HG02840 (cell line): ENCODE measurements around the gene IL21R.
"Not testable (repeated sequence)": the region's sequence is repeated elsewhere in the genome, so short reads cannot be mapped to it uniquely, and the experiment has no call there.

Experiments
- ATAC-seq: cut with Tn5 transposase; IDR thresholded peaks from one replicate; pipeline ENCODE4 v1.9.1; 2021; ENCODE audit warnings: mild to moderate bottlenecking, moderate library complexity, moderate number of reproducible peaks; ENCODE audit not compliant: unreplicated experiment, low FRiP score

The IL21R gene

GRCh38 chr16:27374221-27374803 lies 27.7 kb upstream of the IL21R start:
- ATAC-seq: no peak

DNA sequence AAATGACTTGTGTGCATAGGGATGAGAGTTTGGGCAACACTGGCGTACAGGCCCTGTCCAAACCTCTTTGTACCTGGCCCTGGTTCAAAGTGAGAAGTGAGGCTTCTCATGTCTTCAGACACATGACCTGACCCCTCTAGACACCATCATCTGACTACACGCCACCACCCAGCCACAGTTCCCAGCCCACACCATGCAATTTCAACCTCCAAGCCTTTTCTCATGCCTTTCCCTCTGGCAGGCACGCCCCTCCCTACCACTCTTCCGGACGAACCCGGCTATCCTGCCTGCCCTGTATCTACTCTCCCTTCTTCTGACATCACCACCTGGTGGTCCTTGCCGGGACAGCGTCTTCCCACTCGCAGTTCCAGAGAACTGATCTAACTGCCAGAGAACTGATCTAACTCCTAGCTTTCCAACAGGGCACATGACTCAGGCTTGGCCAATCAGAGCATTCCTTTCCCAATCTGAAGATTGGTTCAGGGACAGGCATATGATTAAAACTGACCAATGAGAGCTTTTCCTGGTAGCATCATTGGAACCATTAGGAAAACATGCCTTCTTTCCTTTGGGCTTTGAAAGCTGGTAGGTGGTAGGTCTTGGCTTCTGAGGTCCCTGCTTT lies 27.1 kb upstream of the IL21R start:
- no peak for ATAC-seq

DNA sequence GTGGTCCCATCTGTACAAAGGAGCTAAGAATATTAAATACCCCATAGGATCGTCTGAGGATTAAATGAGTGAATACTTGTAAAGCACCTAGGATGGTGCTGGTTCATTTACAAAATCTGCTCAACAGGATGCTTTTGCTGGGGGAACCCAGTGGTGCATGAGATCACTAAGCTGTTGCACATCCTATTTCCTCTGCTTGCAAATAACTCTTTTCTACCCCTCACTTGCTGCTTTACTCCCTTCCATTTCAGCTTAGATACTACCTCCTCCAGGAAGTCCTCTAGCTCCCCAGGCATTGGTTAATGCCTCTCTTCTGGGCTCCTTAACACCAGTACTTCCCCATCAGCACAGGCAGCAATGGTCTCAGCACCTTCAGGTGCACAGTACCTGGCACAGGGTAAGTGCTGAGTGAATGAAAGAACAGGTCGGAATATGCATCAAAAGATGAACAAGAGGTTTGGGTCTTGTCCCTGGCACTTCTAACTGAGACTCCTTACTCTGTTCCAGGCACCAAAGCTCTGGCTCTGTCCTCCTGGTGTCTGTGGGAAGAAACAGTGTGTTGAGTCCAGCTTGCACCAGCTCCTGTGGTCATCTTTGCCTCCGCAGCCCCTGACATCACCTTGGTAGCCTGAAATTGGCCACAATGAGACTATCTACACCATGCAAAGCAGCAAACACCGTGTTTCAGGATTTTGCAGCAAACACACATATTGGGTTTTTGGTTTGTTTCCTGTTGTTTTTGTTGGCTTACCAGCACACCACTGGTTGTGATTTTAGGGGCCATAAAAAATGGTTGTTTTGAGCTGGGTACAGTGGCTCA lies 24.1 kb upstream of the IL21R start:
- ATAC-seq: no peak

- no peak for ATAC-seq
These were observed 23.0 kb upstream of the IL21R start for GRCh38 chr16:27378871-27379481.

DNA sequence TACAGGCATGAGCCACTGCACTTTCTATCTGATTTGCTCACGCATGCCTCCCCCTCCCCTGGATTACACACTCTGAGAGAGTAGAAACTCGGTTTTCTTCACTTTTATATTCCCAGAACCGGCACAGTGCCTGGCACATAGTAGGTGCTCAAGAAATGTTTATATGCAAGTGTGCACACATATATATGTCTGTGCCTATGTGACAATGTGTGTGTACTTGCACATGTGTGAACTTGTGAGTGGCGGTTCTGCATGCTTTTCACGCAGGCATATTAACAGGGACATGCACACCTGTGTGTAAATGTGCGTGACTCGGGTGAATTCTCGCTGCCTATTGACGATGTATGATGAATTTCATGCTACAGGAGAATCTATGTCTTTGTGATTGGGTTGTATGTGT lies 22.1 kb upstream of the IL21R start:
- ATAC-seq: no peak

DNA sequence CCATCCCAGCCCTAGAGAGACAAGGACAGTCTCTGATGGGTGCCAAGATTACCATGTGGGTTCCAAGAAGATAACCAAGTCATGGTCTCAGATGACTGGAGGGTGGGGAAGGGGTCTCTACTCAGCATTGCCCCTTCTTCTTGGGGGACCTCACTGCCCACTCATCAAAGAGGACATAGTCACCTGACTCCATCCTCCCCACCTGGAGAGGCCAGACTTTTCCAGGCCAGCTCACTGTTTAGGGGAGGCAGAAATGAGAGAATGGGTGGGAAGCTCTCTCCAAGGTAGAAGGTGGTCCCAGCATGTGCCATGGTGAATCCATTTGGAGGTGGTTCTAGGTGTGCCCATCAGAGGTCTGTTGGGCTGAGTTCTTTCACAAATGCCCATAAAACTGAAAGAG lies 20.7 kb upstream of the IL21R start:
- no peak for ATAC-seq

DNA sequence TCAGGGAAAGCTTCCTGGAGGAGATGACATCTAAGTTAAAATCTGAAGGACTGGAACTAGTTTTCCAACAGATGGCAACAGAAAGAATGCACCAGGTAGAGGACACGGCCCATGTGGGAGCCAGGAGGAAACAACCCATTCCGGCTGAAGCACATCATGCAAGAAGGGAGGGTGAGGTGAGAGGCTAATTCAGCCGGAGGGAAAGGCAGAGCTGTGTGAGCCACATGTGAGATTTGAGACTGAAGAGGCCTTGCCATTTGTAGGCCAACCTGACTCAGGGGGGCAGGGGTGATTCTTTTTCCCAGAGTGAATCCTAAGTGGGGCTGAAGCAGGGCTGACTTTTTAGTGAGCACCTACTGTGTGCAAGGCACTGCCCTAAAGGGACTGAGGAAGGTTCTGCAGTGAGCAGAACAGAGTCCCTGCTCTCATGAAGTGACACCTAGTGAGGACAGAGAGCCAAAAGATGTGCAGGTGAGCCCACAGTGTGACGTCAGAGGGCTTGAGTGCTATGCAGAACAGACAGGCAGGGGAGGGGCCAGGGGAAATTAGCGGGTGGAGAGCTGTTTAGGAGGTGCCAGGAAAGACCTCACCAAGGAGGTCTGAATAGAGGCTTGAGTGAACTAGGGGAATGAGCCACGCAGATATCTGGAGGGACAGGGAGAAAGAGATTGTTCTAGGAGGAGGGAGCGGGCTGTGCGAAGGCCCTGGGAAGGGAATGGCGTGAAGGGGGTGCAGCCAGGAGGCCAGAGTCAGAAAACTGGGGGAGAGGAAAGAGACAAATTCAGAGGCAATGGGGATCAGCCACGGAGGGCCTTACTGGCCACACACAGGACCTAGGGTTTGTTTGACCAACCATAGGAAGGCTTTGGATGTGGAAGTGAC lies 19.8 kb upstream of the IL21R start:
- ATAC-seq: no peak

DNA sequence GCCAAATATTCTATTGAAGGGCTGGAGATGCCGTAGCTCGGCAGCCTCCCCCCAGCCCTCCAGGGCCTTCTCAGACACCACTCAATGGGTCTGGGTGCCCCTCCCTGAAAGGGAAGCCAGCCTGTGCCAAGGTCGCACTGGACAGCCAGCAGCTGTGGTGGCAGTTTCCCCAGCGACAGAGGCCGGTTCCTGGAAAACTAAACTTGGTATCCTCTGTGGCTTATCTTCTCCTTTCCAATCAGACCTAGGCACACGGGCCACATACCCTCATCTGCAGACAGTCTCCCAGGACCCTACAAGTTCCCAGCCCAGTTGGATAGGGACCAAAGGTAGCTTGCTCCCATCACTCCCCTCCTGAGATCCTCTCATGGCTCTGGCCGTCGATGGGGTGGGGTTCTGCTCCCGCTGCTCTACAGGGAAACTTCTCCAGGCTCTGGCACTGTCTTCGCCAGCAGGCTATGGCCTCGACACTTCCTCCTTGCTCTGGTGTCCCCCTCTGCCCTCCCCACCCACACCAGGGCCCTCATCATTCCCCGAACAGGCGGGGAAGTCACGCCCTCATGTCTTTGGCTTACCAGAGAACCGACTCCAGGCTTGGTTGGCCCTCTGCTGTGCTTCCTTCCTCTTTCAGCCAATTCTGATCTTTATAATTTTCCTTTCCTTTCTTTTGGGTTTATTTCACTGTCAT lies 18.3 kb upstream of the IL21R start:
- ATAC-seq: no peak

DNA sequence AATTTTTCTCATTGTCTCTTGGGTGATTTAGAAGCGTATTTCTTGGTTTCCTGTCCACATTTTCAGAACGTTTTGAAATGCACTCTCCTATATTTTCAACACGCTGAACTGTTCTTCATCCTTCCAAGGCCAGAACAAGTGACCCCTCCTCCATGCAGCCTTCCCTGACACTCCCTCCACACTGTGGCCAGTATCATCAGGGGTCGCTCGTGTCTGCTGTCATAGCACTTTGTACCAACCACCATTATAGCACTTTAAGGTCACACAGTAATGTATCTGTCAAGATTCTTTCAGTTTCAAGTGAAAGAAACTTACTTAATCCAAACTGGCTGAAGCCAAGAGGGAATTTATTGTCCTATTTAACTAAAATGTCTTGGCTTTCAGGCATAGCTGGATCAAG lies 17.5 kb upstream of the IL21R start:
- no peak for ATAC-seq

DNA sequence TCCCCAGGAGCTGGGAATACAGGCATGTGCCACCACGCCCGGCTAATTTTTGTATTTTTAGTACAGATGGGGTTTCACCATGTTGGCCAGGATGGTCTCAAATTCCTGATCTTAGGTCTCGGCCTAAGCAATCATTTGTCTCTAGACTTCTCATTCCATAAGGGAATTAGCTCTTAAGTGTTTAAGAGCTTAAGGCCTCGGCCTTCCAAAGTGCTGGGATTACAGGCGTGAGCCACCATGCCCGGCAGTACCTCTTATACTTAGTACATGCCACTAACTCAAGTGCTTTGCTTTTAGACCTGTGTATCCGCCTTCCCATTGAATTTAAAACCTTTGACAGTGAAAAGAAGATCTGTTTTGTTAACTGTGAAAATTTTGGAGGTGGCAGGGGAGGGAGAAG lies 16.6 kb upstream of the IL21R start:
- ATAC-seq: no peak

DNA sequence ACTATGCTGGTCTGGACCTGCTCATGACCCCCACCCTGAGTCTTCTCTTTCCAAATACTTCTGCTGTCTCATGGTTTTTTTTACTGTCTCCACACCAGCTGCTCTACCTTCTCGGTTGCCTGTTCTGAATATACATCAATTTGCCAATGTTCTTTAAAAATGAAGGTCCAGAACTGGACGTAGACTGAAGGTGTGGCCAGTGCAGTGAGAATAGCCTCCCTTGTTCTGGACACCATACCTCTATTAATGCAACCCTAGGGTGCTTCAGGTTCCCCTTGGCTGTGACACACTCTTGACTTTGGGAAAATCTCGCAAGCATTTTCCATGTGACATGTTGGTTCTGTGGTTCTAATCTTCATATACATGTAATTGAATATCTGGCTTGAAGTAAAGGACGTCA lies 15.3 kb upstream of the IL21R start:
- ATAC-seq: no peak

GRCh38 chr16:27387724-27388123 lies 14.2 kb upstream of the IL21R start:
- ATAC-seq: peak; percentile 72

DNA sequence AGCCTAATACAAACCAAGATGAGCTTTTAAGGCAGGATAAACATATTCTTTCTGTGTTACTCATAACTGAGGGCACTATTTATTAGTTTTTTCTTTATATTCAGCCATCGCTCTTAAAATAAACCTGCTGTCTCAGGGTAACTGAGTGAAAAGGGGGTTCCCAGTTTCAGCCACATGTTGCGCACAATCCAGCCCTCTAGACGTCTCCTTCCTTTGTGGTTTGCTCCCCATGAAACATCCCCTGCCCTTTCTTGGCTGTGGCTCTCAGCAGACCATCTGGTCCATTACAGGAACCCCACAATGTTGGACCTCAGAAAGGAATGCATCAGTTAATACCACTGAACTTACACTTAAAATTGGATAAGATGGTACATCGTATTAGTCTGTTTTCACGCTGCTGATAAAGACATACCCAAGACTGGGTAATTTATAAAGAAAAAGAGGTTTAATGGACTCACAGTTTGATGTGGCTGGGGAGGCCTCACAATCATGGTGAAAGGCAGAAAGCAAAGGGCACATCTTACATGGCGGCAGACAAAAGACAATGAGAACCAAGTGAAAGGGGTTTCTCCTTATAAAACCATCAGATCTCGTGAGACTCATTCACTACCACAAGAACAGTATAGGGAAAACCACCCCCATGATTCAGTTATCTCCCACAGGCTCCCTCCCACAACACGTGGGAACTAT lies 12.6 kb upstream of the IL21R start:
- ATAC-seq: no peak

DNA sequence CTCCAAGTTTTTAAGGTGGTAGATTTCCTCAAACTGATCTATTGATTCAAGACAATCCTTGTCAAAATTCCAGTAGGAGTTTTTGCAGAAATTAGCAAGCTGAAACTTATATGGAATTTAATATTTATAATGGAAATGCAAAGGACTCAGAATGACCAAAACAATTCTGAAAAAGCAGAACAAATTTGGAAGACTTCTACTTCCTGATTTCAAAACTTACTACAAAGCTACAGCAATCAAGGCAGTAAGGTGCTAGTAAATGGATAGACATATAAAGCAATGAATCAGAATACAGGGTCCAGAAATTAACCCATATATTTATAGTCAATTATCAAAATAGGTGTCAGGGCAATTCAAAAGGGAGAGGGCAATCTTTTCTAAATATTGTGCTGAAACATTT lies 11.8 kb upstream of the IL21R start:
- no peak for ATAC-seq

- ATAC-seq: no peak
These were observed 9.3 kb upstream of the IL21R start for GRCh38 chr16:27392671-27393070.

DNA sequence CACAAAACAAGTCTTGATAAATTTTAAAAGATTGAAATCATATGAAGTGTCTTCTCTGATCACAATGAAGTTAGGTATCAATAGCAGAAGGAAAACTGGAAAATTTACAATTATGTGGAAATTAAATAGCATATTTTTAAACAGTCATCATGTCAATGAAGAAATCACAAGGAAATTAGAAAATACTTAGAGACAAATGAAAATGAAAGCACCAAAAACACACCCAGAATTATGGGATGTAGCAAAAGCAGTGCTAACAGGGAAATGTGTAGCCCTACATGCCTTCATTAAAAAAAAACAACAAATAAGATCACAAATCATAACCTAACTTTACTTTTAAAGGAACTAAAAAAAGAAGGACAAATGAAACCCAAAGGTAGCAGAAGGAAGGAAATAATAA lies 7.5 kb upstream of the IL21R start:
- no peak for ATAC-seq

GRCh38 chr16:27398341-27398893 lies 3.6 kb upstream of the IL21R start:
- not testable (repeated sequence) for ATAC-seq

GRCh38 chr16:27398894-27399853 lies 2.8 kb upstream of the IL21R start:
- ATAC-seq: no peak
